B cell (primary cell): ENCODE measurements around the gene KIAA1328. TPM values are rescaled to one million over a fixed set of nuclear protein-coding genes. Genes with fewer than 3 reads are reported as not detected.

Source experiments
- ATAC-seq: fragments of 200-7000 bp; cut with Tn5 transposase; one replicate; pipeline ENCODE4 v1.10.0; 2021; ENCODE audit warnings: low read depth, mild to moderate bottlenecking, moderate number of reproducible peaks, moderate library complexity
- CTCF ChIA-PET: fragments of 350-600 bp; sonication (Branson Sonifier 250); formaldehyde crosslinking; loops from one replicate; lab custom pipeline; 2021; ENCODE audit warnings: antibody characterized with exemption, inconsistent platforms; lab: Charles Lee
- POLR2A ChIA-PET: fragments of 350-600 bp; sonication (Branson Sonifier 250); formaldehyde crosslinking; loops from one replicate; lab custom pipeline; 2021; ENCODE audit warnings: antibody characterized with exemption; lab: Charles Lee
- DNase-seq: peaks from one replicate; pipeline ENCODE4 v3.0.0; 2013
- H2AFZ ChIP-seq: 2 replicates; pipeline ENCODE4 v1.6.1; 2012; ENCODE audit warnings: mild to moderate bottlenecking, low read depth, low read length; ENCODE audit not compliant: insufficient read depth, poor library complexity, severe bottlenecking
- H3K27ac ChIP-seq, 2 donors: 1 replicate in 1 of 2; 2 replicates in 1 of 2; pipeline ENCODE4 v1.5.1; 2012 to 2013; ENCODE audit warnings: low read length in 2 of 2, mild to moderate bottlenecking in 2 of 2, moderate library complexity in 1 of 2
- H3K27me3 ChIP-seq, 4 experiments: fragments of 200-600 bp in 1 of 4; sonication (generic) in 1 of 4; replicated peaks in 1 of 4; 1 replicate in 2 of 4; 2 replicates in 2 of 4; pipeline versions ENCODE4 v1.6.1 to v1.7.0; 2013 to 2016; ENCODE audit warnings: low read length in 3 of 4, mild to moderate bottlenecking in 2 of 4, mixed read lengths in 1 of 4, moderate library complexity in 1 of 4; ENCODE audit not compliant: insufficient read depth in 4 of 4, control insufficient read depth in 3 of 4; ENCODE audit errors: control extremely low read depth in 1 of 4
- H3K36me3 ChIP-seq, 2 experiments: replicated peaks in 1 of 2; 1 replicate in 1 of 2; 2 replicates in 1 of 2; pipeline versions ENCODE4 v1.6.1 to v1.7.1; 2013; ENCODE audit warnings: low read length in 1 of 2; ENCODE audit not compliant: insufficient read depth in 2 of 2, control insufficient read depth in 1 of 2; ENCODE audit errors: control extremely low read depth in 1 of 2, extremely low read depth in 1 of 2
- H3K4me1 ChIP-seq, 2 donors: fragments of 200-600 bp in 1 of 2; sonication (generic) in 1 of 2; 1 replicate in 1 of 2; 2 replicates in 1 of 2; pipeline versions ENCODE4 v1.5.1 to v1.6.1; 2013 to 2017; ENCODE audit warnings: low read length in 2 of 2; ENCODE audit not compliant: control insufficient read depth in 2 of 2, insufficient read depth in 2 of 2
- H3K4me2 ChIP-seq: replicated peaks from 2 replicates; pipeline ENCODE3; 2012; ENCODE audit warnings: mild to moderate bottlenecking, low read depth, low read length; ENCODE audit not compliant: poor library complexity, severe bottlenecking
- H3K4me3 ChIP-seq, 5 experiments: fragments of 200-600 bp in 1 of 5; sonication (generic) in 1 of 5; 1 replicate in 3 of 5; 2 replicates in 2 of 5; pipeline versions ENCODE4 v1.5.1 to v1.7.0; 2011 to 2016; ENCODE audit warnings: low read length in 4 of 5, mild to moderate bottlenecking in 4 of 5, low read depth in 2 of 5, control low read depth in 1 of 5, moderate library complexity in 1 of 5; ENCODE audit not compliant: insufficient read depth in 1 of 5; ENCODE audit errors: control extremely low read depth in 1 of 5, extremely low read depth in 1 of 5
- H3K79me2 ChIP-seq: fragments of 200-600 bp; sonication (generic); one replicate; pipeline ENCODE4 v1.6.0; 2016; ENCODE audit warnings: low read length; ENCODE audit not compliant: control insufficient read depth, insufficient read depth
- H3K9ac ChIP-seq: fragments of 200-600 bp; sonication (generic); 2 replicates; pipeline ENCODE4 v1.6.1; 2017; ENCODE audit warnings: mild to moderate bottlenecking, low read length, moderate library complexity
- H3K9me3 ChIP-seq, 3 donors: one replicate each; pipeline versions ENCODE4 v1.6.1 to v1.7.1; 2013; ENCODE audit warnings: low read length in 2 of 3; ENCODE audit not compliant: control insufficient read depth in 2 of 3, insufficient read depth in 1 of 3; ENCODE audit errors: control extremely low read depth in 1 of 3
- H4K20me1 ChIP-seq: 2 replicates; pipeline ENCODE4 v1.6.0; 2012; ENCODE audit warnings: mild to moderate bottlenecking, low read length; ENCODE audit not compliant: insufficient read depth, control insufficient read depth, poor library complexity, severe bottlenecking
- H3K27ac Mint-ChIP-seq: one replicate; pipeline ENCODE4 v1.8.0; 2021; ENCODE audit warnings: mixed read lengths
- H3K27me3 Mint-ChIP-seq: one replicate; pipeline ENCODE4 v1.8.0; 2021; ENCODE audit warnings: mixed read lengths
- H3K4me1 Mint-ChIP-seq: one replicate; pipeline ENCODE4 v1.8.0; 2021; ENCODE audit warnings: mixed read lengths
- H3K4me3 Mint-ChIP-seq: one replicate; pipeline ENCODE4 v1.8.0; 2021; ENCODE audit warnings: mixed read lengths
- H3K9me3 Mint-ChIP-seq: one replicate; pipeline ENCODE4 v1.8.0; 2022; ENCODE audit warnings: mixed read lengths; ENCODE audit not compliant: insufficient read depth
- EZH2 ChIP-seq: IDR thresholded peaks from 2 replicates; pipeline ENCODE4 v1.6.1; 2012; ENCODE audit warnings: borderline replicate concordance, low read depth, mild to moderate bottlenecking, moderate library complexity, low read length; ENCODE audit not compliant: insufficient read depth, poor library complexity, severe bottlenecking
- WGBS: methylation state at CpG from one replicate; pipeline ENCODE4 v1.1.5; 2013; ENCODE audit warnings: missing lambda C conversion rate; ENCODE audit not compliant: insufficient coverage; 5-methylcytosine and 5-hydroxymethylcytosine counted together
- intact Hi-C: fragments of 100-400 bp; cut with micrococcal nuclease; formaldehyde crosslinking; loops from one replicate; pipeline ENCODE4 v1.10.0; 2022
- polyA plus RNA-seq: library from polyadenylated mRNA; depleted of rRNA; stranded (reverse); fragments of >200 nt; gene quantifications from 2 replicates; pipeline ENCODE4 v1.2.3, GENCODE V29; 2012
- total RNA-seq, 2 donors: library from RNA; stranded (reverse); fragments of 120-200 nt in 1 of 2; gene quantifications; 1 replicate in 1 of 2; 2 replicates in 1 of 2; pipeline versions ENCODE4 v1.2.3 to v1.2.4, GENCODE V29; 2013 to 2022
- TF ChIP-seq, protein P1 (sequence below): fragments of 200-600 bp; IDR thresholded peaks from one replicate; pipeline ENCODE4 v1.8.0; 2022; ENCODE audit warnings: antibody characterized with exemption, mild to moderate bottlenecking

The KIAA1328 gene
- total and polyA plus RNA-seq, 2 donors (not counting 1 experiment from before 2014, with no cell fraction given), result 9.1 to 22.1 TPM

DNA sequence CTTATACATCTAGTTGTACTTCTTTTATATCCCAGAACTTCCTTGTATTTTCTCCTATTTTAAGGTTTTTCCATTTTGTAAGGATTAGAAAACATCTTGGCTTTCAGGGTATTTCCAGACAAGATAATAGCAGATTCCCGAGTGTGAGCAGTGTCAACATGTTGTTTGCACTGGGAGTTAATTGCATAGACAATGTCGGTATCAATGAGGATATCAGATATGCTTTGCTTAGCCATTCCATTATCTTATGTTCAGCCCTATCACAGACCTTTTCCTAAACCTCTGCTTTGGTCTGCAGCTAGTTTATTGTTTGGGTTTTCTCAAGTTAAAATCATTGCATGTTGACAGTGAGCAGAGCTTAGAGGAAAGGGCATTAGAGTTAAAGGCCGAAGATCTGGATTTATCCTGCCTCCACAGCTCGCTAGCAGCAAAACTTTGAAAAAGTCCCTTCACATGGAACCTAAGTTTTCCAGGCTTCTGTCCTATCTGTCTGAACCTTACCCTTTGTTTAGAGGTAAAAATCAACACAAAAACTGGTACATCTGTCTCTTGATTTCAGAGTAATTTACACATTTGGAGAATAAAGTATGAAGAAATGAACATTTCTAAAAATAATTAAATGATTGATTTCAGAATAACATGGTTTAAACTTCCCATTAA, 355.4 kb downstream of the KIAA1328 start:
- Mint-ChIP-seq H3K27ac (no peak overlapping the region), H3K4me1 (no peaks in the 10 kb centered on the region), H3K4me3 (no peak overlapping the region), H3K27me3 (no peaks in the 10 kb centered on the region), H3K9me3 (no peaks in the 10 kb centered on the region)
- Histone ChIP-seq H3K4me2 (no peak overlapping the region), H4K20me1 (no peaks in the 10 kb centered on the region), H3K27ac (no peak overlapping the region), H3K4me3 (no peak overlapping the region), H3K4me1 (no peaks in the 10 kb centered on the region), H3K79me2 (no peaks in the 10 kb centered on the region), H3K9ac (no peak overlapping the region), H3K9me3 (no peaks in the 10 kb centered on the region), H3K36me3 (no peaks in the 10 kb centered on the region), H2AFZ (no peak overlapping the region), H3K27me3 (no peaks in the 10 kb centered on the region)
- 83% methylated on average over 1 of the region's 4 CpGs for WGBS
- DNase-seq, result no peak
- ChIA-PET CTCF (no interaction called here), POLR2A (no interaction called here)
- TF ChIP-seq, protein P1, sequence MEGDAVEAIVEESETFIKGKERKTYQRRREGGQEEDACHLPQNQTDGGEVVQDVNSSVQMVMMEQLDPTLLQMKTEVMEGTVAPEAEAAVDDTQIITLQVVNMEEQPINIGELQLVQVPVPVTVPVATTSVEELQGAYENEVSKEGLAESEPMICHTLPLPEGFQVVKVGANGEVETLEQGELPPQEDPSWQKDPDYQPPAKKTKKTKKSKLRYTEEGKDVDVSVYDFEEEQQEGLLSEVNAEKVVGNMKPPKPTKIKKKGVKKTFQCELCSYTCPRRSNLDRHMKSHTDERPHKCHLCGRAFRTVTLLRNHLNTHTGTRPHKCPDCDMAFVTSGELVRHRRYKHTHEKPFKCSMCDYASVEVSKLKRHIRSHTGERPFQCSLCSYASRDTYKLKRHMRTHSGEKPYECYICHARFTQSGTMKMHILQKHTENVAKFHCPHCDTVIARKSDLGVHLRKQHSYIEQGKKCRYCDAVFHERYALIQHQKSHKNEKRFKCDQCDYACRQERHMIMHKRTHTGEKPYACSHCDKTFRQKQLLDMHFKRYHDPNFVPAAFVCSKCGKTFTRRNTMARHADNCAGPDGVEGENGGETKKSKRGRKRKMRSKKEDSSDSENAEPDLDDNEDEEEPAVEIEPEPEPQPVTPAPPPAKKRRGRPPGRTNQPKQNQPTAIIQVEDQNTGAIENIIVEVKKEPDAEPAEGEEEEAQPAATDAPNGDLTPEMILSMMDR, result no peak
- TF ChIP-seq EZH2, result no peak
- intact Hi-C loops, result no loop called here
- ATAC-seq, result no peak

GRCh38 chr18:37188016-37188791, 359.3 kb downstream of the KIAA1328 start:
- no peak overlapping the region for H3K27ac ChIP-seq
- TF ChIP-seq EZH2, result no peak
- TF ChIP-seq, protein P1, result no peak
- no peak overlapping the region for H3K9ac ChIP-seq
- no peaks in the 10 kb centered on the region for H3K9me3 Mint-ChIP-seq
- ChIA-PET POLR2A (no interaction called here), CTCF (no interaction called here)
- H3K4me1 Mint-ChIP-seq, result no peaks in the 10 kb centered on the region
- intact Hi-C loops, result no loop called here
- WGBS, result 100% methylated on average over 2 of the region's 4 CpGs
- no peak overlapping the region for H3K4me3 ChIP-seq
- H3K27me3 Mint-ChIP-seq, result no peaks in the 10 kb centered on the region
- H3K4me3 Mint-ChIP-seq, result no peak overlapping the region
- no peak overlapping the region for H3K27ac Mint-ChIP-seq
- no peaks in the 10 kb centered on the region for H4K20me1 ChIP-seq
- H3K27me3 ChIP-seq, result no peaks in the 10 kb centered on the region
- H2AFZ ChIP-seq, result no peak overlapping the region
- no peaks in the 10 kb centered on the region for H3K79me2 ChIP-seq
- no peaks in the 10 kb centered on the region for H3K4me1 ChIP-seq
- DNase-seq (no peak), ATAC-seq (no peak)
- no peaks in the 10 kb centered on the region for H3K9me3 ChIP-seq
- no peaks in the 10 kb centered on the region for H3K36me3 ChIP-seq
- no peak overlapping the region for H3K4me2 ChIP-seq
